HG03108 (cell line): Measurements from ENCODE around the gene IQCK.

Source experiments
- ATAC-seq: cut with Tn5 transposase; IDR thresholded peaks from one replicate; pipeline ENCODE4 v1.9.1; 2021; ENCODE audit warnings: moderate library complexity; ENCODE audit not compliant: unreplicated experiment

The IQCK gene

DNA sequence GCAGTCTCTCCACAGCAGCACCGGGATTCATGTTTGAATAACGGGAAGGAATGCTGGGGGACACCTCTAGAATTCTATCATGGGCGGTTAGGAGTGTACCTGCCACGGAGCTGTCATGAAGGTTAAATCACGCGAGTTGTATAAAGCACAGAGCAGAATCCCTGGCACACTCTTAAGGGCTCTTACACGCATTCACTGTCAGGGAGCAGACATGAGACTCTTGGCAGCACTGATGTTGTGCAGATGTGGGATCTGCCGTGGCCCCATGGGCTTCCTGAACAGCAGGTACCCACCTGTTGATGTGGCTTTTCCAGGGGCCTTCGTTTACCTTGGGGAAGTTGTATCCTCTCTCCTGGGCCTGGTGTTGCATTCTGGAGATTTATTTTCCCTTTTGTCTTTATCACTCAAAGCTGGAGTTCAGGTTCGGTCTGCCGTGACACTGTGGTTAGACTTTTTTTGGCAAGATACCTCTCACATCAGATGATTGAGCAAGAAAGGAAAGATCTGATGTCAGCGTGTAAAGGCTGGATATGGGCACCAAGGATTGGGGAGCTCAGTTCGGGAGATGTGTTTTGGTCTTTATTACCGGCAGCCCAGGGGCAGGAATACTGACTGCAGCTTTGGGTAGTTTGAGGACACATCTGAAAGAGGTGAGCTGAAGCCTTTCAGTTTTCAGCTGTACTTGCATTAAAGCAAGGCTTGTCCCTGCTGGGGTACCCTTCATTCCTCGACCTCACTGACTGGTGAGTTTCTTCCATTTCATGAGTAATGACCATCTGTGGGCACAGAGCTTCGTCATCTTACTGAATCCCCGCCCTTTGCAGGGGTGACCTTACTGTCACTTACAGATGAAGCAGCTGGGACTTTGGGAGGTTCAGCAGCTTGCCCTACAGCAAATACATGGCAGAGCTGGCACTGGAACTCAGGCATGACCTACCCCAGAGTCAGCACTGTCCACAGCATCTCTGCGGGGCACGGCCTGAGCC lies 19.3 kb upstream of the IQCK start:
- no peak for ATAC-seq

DNA sequence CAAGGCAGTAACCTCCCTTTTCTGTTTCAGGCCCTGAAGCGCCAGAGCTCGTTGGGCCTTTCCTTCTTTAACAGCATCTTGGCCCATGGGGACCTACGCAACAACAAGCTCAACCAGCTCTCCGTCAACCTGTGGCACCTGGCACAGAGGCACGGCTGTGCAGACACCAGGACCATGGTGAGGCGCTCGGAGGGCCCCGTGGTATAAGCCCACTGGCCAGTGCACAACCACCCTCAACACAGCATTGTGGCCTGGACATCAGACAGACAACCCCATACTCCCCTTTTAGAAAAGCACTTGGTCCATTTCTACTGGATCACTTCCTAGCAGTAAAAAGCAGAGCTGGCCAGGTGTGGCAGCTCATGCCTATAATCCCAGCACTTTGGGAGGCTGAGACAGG lies 18.6 kb upstream of the IQCK start:
- no peak for ATAC-seq

DNA sequence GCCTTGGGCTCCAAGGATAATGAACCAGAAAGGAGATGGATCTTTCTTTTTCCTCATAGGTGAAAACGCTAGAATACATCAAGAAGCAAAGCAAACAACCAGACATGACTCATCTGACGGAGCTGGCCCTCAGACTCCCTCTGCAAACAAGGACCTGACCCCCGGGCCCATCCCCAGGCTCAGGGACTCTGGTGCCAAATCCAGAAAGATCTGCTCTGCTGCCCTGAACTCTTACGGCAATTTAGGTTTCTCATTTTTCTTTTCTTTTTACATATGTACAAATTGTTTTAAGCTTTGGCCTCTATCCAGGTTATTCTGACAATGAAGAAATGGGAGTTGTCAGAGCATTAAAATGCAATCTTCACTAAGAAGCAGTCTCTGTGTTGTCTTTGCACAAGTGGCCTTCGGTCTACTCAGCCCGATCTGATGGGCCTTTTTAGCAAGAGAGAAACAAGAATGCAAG lies 17.7 kb upstream of the IQCK start:
- ATAC-seq: no peak

DNA sequence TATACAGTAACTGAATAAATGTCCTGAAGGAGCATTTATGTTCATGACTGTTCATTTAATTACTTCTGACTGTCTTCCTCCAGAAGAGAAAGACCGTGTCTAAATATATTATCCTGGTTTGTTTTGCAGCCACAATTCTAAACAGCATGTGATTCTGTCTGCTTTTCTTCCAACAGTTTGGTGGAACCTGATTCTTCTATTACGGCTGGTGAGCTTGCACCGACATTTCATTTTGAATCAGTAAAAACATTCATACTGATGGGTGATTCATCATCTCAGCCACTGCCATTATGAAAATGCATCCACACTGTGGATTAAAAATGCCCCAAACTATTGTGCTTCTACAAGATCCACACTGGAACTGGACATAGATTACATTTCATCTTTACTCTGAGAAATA lies 17.0 kb upstream of the IQCK start:
- ATAC-seq: no peak

DNA sequence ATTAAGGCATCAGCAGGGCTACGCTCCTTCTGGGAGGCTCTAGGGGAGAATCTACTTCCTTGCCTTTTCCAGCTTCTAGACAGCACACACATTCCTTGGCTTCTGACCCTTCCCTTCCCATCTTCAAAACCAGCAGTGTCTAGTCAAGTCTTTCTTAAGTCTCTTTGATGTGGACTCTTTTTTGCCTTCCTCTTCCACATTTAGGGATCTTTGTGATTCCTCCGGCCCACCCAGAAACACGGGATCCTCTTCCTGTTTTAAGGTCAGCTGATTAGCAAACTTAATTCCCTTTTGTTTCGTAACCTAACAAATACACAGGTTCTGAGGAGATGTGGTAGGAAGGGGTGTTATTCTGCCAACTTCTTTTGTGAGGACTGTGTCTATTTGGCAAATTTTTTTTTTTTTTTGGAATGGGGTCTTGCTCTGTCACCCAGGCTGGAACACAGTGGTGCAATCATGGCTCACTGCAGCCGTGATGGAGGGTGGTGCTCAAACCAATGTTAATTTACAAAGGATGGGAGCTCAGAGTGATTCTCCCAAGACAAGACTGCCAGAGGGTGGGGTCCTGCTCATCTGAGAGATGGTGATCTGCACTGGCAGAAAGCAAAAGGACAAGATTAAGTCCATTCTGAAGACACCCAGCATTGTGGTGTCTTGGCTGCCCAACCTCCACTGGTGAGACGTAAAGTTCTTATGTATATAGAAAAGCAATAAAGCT lies 14.7 kb upstream of the IQCK start:
- ATAC-seq: no peak

DNA sequence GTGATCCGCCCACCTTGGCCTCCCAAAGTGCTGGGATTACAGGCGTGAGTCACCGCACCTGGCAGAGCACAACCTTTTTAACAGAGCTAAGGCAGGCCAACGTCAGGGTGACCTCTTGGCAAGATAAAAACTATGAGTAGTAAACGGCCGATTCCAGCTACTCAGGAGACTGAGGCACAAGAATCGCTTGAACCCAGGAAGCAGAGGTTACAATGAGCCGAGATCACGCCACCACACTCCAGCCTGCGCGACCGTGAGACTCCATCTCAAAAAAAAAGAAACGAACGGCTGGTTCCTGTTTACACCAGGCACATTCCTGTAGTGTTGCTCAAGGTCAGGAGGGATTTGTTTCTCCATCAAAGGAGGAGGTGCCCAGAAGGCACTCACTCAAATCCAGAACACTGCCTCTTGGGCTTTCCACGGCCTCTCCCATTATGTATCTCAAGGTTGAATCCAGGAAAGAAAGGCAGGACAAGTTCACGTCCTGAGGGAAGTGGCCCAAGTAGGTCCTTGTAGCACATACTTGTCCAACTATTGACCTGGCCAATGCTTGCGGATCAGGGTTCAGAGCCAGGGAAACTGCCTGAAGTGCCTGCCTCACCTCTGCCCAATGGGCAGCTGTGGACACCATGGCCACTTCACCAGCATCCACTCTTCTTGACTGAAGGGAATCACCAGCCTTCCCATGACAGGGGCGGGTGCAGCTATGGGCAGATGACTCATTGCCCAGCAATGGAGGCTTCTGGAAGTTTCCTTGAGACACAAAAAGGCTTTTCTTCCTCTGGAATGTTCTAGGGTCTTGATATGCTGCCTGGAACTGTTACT lies 13.5 kb upstream of the IQCK start:
- no peak for ATAC-seq

DNA sequence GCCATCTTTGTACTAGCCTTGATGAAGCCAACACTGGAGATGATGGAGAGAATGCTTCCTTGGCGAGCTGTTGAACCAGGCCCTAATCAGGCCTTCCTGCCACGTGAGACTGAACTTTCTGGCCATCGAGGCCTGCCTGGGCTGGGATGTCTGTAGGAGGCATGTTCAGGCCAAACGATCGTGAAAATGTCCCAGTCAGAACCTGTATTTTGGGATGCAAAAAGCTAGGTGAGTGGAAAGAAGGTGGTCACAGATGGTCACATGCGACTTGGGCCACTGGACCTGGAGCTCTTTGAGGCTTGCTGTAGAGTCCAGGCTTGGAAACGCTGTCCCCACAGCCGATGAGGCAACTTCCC lies 12.9 kb upstream of the IQCK start:
- no peak for ATAC-seq

DNA sequence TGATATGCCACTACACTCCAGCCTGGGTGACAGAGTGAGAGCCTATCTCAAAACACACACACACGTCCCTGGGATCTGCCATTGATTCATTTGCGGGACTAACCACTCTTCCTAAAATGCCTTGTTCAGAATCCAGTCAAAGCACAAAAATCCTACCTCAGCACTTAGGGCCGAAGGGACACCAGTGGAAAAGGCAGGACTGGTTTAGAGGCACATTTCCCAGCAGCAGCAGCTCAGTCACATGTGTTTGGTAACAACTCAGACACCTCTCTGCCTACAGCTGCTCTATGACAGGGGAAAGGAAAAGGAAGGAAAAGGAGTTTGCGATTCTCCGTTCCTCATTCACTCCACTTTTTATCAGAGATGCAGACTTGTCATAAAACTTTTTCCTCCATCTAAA lies 12.2 kb upstream of the IQCK start:
- ATAC-seq: no peak

DNA sequence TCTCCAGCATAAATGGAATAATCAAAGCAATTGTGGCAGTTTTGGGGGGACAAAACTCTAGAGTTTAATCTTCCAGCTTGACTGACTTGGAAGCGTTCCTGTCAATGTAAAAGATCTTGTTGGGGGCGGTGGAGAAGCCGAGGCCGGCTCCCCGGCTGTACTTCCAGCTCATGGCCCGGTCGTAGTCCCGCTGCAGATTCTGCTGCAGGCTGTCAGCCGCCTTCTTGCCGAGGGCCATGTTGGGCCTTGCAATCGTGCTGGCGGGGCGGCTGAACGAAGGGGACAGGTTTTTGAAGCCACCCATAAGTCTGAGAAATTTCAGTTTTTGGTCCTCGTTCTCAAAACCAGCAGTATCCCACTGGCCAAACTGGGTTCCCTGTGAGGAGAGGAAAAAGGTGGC lies 11.2 kb upstream of the IQCK start:
- ATAC-seq: no peak

DNA sequence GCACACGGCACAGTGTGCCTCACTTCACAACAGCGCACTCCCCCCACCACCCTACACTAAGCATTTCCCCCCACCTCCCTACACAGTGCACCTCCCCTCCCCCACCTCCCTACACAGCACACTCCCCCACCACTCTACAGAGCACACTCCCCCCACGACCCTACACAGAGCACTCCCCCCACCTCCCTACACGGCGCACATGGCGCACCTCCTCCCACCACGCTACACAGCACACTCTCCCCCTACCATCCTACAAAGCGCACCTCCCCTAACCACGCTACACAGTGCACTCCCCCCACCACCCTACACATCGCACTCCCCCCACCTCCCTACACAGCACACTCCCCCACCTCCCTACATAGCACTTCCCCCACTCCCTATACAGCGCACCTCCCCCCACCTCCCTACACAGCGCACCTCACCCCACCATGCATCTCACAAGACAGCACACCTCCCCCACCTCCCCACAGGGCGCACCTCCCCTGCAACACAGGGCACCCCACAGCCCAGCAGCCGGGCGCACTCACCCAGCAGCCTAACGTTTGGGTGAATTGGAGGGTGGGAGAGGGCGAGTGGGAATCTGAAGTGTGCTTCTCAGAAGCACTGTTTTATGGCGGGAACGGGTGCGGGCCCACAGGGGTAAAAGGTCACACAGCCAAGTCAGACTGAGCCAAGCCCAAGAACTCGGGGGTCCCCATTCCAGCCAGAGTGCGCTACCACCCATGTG lies 10.3 kb upstream of the IQCK start:
- ATAC-seq: no peak

DNA sequence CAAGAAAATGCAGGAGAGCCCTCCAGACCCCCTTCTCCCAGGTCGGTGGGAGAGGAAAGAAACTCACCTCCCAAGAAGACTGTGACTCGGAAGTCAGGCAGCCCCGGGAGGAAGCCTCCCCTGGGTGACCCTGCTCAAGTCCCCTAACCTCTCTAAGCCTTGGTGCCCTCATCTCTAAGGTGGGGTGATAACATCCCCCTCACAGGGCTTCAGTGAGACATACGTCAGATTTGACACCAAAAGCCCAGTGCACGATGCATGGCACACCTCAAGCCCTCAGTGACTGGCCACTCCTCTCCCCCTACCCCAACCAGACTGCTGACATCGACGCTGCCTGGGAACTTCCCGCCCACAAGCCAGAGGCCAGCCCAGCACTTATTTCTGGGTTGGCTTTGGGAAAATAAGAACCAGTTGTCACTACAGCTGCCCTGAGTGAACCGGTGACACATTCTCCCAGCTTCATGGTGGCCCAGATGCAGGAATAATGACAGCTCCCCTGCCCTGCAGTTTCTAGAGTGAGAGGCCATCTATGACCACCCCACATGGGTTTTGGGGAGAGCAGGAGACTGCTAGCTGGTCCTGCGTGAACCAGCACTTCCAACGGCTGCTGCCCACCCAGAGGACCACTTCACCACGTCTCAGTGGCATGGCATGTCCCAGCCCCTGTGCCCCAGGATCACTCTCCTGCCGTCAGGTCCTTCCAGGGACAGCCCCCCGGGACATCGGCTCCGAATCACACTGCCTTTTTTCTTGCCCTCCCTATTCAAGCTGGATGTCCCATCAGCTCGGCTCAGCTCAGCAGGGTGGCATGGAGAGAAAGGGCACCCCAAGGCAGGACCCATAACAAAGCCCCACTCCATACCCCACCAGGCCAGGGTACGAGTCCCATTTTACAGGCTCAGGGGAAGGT lies 9.5 kb upstream of the IQCK start:
- no peak for ATAC-seq

DNA sequence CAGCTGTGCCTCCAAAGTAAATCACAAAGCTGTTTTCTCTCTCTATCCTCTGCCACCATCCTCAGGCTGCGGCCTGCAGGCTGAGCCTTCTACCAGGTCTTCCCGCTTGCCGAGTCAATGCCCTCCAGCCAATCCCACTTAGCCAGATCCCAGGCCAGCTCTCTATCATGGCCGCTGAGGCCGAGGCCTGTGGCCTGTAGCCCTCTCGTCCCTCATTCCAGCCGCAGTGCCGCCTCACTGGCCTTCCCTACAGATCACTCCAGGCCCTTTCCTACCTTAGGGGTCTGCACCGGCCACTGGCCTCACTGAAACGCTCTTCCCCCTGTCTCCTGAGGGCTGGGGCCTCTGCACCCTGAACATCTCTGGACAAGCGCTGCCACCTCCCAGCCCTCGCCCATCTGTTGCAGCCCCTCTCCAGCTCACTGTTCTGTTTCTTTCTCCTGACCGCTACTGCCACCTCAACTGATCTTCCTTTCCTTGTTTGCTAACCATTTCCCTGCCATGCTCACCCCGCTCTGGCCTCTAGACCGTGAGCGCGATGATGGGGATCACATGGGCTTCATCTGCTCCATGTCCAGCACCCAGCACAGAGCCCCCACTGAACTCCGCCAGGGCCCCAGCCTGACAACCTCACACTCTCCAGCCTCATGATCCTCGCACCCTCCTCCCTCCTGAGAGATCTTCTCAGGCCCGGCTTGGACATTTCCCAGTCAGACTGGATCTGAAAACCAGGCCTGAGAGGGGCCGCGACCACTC lies 8.5 kb upstream of the IQCK start:
- no peak for ATAC-seq

DNA sequence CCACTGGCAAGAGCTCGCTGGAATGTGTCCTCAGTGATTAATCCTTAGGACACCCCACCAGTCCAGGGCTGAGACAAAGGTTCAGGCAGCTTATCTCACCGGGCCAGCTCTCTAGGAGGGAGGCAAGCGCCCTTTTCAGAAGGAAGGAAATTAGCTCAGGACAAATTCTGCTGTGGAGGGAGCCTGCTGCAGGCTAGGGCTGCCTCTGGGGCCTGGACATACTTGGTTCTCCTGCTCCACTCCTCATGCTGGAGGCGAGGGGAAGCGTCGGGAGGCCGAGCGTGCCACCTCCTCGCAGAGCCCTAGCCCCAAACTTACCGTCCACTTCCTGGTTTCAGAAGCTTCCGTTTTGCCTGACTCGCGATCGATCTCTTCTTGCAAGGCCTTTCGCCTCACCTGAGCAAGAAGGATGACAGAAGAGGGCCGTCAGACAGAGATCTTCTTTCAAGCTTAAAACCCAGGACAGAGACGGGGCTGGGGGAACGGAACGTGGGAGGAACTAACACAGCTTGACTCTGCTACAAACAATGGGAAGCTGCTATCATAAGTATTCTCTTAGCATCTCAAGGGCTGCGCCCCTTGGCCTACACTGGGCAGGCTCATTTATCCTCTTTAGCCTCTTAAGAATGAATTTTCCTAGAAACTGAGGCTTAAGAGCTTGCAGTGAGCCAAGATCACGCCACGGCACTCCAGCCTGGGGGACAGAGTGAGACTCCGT lies 7.7 kb upstream of the IQCK start:
- ATAC-seq: no peak

DNA sequence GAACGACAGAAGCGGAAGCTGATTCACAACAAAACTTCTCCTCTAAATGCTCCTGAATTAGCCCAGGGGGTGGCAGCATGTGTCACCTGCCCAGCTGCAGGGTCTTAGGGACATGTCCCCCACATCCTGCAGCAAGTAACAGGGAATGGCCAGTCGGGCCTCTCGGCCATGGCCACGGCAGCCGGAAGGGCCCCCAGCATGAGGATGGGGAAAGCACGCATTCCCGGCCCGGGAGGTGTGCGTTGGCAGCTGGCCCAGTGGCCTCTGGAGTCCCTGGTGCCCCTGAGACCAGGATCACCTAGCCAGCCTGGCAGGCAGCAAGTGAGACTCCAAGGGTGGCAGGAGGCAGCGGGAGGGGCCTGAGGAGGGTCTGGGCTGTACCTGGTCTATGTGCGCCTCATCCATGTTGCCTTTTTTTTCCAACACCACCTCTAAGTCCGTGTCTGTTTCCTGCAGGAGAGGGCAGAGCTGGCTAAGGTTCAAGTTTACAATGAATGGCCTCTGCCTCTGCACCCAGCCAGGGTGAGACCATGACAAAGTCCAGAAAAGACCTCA lies 7.0 kb upstream of the IQCK start:
- no peak for ATAC-seq

DNA sequence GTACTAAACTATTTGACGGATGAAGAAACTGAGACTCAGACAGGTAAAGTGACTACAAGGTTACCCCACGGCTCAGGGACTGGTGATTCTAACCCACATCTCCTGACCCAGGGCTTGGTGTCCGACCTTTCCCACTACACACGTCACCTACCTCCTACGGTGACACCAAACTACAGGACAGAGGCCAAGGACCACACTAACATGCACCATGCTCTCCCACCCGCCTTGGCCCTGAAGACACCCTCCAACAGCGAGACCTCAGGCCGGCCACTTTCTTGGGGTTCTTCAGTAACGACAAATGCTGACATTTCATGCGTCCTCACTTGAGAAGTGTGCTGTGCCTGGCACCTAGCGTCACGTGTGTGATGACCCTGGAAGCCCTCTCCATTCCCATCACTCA lies 6.4 kb upstream of the IQCK start:
- no peak for ATAC-seq

DNA sequence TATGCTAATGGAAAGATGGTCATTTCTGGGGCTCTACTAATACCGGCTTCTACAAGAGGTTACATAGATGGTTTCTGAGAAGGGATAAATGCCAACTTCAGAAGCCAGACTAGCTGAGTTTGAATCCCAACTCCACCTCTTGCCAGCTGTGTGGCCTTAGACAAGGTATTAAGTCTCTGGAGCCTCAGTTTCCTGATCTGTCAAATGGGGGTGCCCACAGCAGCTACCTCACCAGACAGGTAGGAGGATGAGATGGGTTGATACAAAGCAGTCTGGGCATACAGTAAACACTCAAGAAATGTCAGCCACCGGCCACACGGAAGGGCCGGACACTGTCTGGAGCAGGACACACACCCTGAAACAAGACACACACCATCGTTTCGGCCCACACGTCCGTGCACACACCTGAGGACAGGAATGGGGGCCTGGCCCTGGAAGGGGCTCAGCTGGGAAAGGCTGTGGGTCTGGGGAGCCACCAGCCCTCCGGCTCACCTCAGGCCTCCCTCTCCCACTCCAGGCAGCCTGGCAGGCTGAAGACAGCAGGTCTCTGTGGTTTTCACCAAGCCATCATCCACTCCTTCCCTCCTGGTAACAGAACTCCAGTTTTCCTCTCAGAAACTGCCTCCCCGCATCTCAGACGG lies 5.5 kb upstream of the IQCK start:
- ATAC-seq: no peak

DNA sequence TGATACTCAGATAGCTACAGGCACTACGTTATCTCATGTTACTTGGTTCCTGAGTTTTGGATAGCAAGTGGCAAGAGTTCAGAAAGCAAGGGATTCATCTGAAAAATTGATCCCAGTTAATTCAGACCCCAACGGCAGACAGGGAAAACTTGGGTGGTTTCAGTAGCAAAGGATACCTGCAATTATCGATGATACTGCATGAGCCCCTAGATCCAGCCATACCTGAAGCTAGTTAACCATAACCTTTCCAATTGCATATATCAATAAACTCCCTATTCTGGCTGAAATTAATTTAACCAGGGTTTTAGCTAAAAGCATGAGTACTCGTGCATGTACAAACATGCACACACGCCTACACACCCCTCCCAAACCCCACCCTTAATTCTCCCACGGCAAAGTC lies 4.4 kb upstream of the IQCK start:
- no peak for ATAC-seq

DNA sequence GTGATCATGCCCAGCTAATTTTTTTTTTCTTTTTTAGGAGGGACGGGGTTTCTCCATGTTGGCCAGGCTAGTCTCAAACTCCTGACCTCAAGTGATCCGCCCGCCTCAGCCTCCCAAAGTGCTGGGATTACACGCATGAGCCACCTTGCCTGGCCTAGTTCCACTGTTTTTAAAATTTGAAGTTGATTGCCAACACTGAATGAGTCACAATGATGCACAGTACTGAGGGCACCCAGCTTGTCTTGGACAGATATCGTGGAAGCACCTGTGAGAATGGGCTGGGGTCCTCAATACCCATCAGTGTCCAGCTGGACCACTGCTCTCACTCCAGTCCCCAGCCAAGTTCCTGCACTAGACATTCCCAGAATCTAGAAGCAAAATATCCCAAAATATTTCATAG lies 2.5 kb upstream of the IQCK start:
- ATAC-seq: no peak
